WTC11 (cell line): ENCODE data around the gene CLDN9. TPM values are rescaled to one million over a fixed set of nuclear protein-coding genes. Genes with fewer than 3 reads are reported as not detected.

Experiments used
- ATAC-seq: fragments of 200-7000 bp; cut with Tn5 transposase; 2 replicates; pipeline ENCODE4 v1.10.0; 2021; ENCODE audit warnings: mild to moderate bottlenecking, moderate library complexity
- CTCF ChIA-PET: fragments of 300-600 bp; sonication (Branson Sonifier 250); formaldehyde crosslinking; loops from one replicate; lab custom pipeline; 2021; ENCODE audit warnings: antibody characterized with exemption; lab: Charles Lee
- POLR2A ChIA-PET: fragments of 350-600 bp; sonication (Branson Sonifier 250); formaldehyde crosslinking; loops from one replicate; lab custom pipeline; 2021; ENCODE audit warnings: antibody characterized with exemption; lab: Charles Lee
- DNase-seq: peaks from one replicate; pipeline ENCODE4 v3.0.0; 2021; ENCODE audit warnings: low spot score
- H3K27ac Mint-ChIP-seq: 2 replicates; pipeline ENCODE4 v1.8.0; 2021; ENCODE audit warnings: mixed read lengths
- H3K27me3 Mint-ChIP-seq: 2 replicates; pipeline ENCODE4 v1.8.0; 2021; ENCODE audit warnings: low read depth, mild to moderate bottlenecking, moderate library complexity, mixed read lengths
- H3K36me3 Mint-ChIP-seq: 2 replicates; pipeline ENCODE4 v1.8.0; 2021; ENCODE audit warnings: mixed read lengths
- H3K4me1 Mint-ChIP-seq: 2 replicates; pipeline ENCODE4 v1.8.0; 2022; ENCODE audit warnings: mixed read lengths
- H3K4me3 Mint-ChIP-seq: 2 replicates; pipeline ENCODE4 v1.8.0; 2021; ENCODE audit warnings: mild to moderate bottlenecking, moderate library complexity, mixed read lengths
- H3K9me3 Mint-ChIP-seq: 2 replicates; pipeline ENCODE4 v1.8.0; 2021; ENCODE audit warnings: mixed read lengths
- ATF2 ChIP-seq: sonication (generic); formaldehyde crosslinking; IDR thresholded peaks from 2 replicates; pipeline ENCODE4 v1.8.1; 2022; ENCODE audit warnings: low read depth, missing genetic modification reagents, borderline replicate concordance
- CTCF ChIP-seq: fragments of 200-600 bp; IDR thresholded peaks from 2 replicates; pipeline ENCODE4 v1.8.0; 2022; ENCODE audit warnings: antibody characterized with exemption
- ESRRA ChIP-seq: sonication (generic); formaldehyde crosslinking; IDR thresholded peaks from 2 replicates; pipeline ENCODE4 v1.8.1; 2022; ENCODE audit warnings: mild to moderate bottlenecking, missing genetic modification reagents, borderline replicate concordance
- ETV6 ChIP-seq: sonication (generic); formaldehyde crosslinking; IDR thresholded peaks from 2 replicates; pipeline ENCODE4 v1.8.1; 2022; ENCODE audit warnings: mild to moderate bottlenecking, missing genetic modification reagents
- GABPB1 ChIP-seq: sonication (generic); formaldehyde crosslinking; IDR thresholded peaks from 2 replicates; pipeline ENCODE4 v1.8.1; 2023; ENCODE audit warnings: mild to moderate bottlenecking, missing genetic modification reagents
- GTF2I ChIP-seq: fragments of 250-450 bp; sonication (Bioruptor Pico); conservative IDR thresholded peaks from 2 replicates; pipeline ENCODE4 v1.4.0; 2021; ENCODE audit warnings: mild to moderate bottlenecking
- HMGXB4 ChIP-seq: sonication (generic); formaldehyde crosslinking; IDR thresholded peaks from 2 replicates; pipeline ENCODE4 v1.8.1; 2023; ENCODE audit warnings: mild to moderate bottlenecking, moderate library complexity, missing genetic modification reagents
- NR2C2 ChIP-seq: sonication (generic); formaldehyde crosslinking; IDR thresholded peaks from 2 replicates; pipeline ENCODE4 v1.8.0; 2022; ENCODE audit warnings: mild to moderate bottlenecking, missing genetic modification reagents
- PRRX2 ChIP-seq: fragments of 250-450 bp; sonication (Bioruptor Pico); IDR thresholded peaks from 2 replicates; pipeline ENCODE4 v1.8.0; 2021; ENCODE audit warnings: mild to moderate bottlenecking
- SMAD4 ChIP-seq: sonication (generic); formaldehyde crosslinking; IDR thresholded peaks from 2 replicates; pipeline ENCODE4 v1.8.0; 2022; ENCODE audit warnings: mild to moderate bottlenecking, missing genetic modification reagents
- TCF7 ChIP-seq: sonication (generic); formaldehyde crosslinking; IDR thresholded peaks from 2 replicates; pipeline ENCODE4 v1.8.0; 2022; ENCODE audit warnings: mild to moderate bottlenecking, low read depth, missing genetic modification reagents, moderate library complexity
- USF1 ChIP-seq: sonication (generic); formaldehyde crosslinking; IDR thresholded peaks from 2 replicates; pipeline ENCODE4 v1.8.0; 2022; ENCODE audit warnings: mild to moderate bottlenecking, missing genetic modification reagents
- ZBTB43 ChIP-seq: sonication (generic); formaldehyde crosslinking; IDR thresholded peaks from 2 replicates; pipeline ENCODE4 v1.8.1; 2023; ENCODE audit warnings: mild to moderate bottlenecking, missing genetic modification reagents
- ZNF138 ChIP-seq: sonication (generic); formaldehyde crosslinking; conservative IDR thresholded peaks from 2 replicates; pipeline ENCODE4 v1.8.1; 2022; ENCODE audit warnings: mild to moderate bottlenecking, moderate library complexity, missing genetic modification reagents
- ZNF219 ChIP-seq: sonication (generic); formaldehyde crosslinking; IDR thresholded peaks from 2 replicates; pipeline ENCODE4 v1.8.0; 2023; ENCODE audit warnings: missing genetic modification reagents, mild to moderate bottlenecking, borderline replicate concordance
- ZNF416 ChIP-seq: fragments of 250-450 bp; sonication (Bioruptor Pico); IDR thresholded peaks from 2 replicates; pipeline ENCODE4 v1.9.0; 2021; ENCODE audit warnings: mild to moderate bottlenecking, inconsistent platforms
- ZNF425 ChIP-seq: fragments of 250-450 bp; sonication (Bioruptor Pico); conservative IDR thresholded peaks from 2 replicates; pipeline ENCODE4 v1.9.0; 2021; ENCODE audit warnings: mild to moderate bottlenecking
- total RNA-seq: library from RNA; stranded (reverse); gene quantifications from 3 replicates; pipeline ENCODE4 v1.2.3, GENCODE V29; 2021
- TF ChIP-seq, protein P1 (sequence below): fragments of 250-450 bp; sonication (Bioruptor Pico); IDR thresholded peaks from 2 replicates; pipeline ENCODE4 v1.8.0; 2021; ENCODE audit warnings: mild to moderate bottlenecking

The CLDN9 gene
- total RNA-seq, 1 experiment from 2014 or later = 0.92 TPM

- CTCF ChIA-PET = interaction anchor here (1.9 to 3.1 kb wide), 4 partner anchors 8 to 39 kb away, joined by 9 to 15 read pairs (median 11); partner anchors contain the start of gene KREMEN2
- ATAC-seq (no peak), DNase-seq (no peak)
- H3K27me3 Mint-ChIP-seq = no peaks in the 10 kb centered on the region
- H3K27ac Mint-ChIP-seq = no peak overlapping the region
- no peaks in the 10 kb centered on the region for H3K9me3 Mint-ChIP-seq
- H3K4me1 Mint-ChIP-seq = peaks cover 21% of the 10 kb centered on the region
- no peak overlapping the region for H3K4me3 Mint-ChIP-seq
- H3K36me3 Mint-ChIP-seq = no peaks in the 10 kb centered on the region
- POLR2A ChIA-PET = interaction anchor here (0.6 kb wide), 1 partner anchor 39 kb away, joined by 3 read pairs; no protein-coding TSS in a partner anchor
- TF ChIP-seq GABPB1 (CRISPR knock-in tag) (no peak), ZNF425 (CRISPR knock-in tag) (no peak)
- TF ChIP-seq, all 79 proteins: peak for 0
Observed at GRCh38 chr16:2992383-2993081, 20.2 kb upstream of the CLDN9 start.

DNA sequence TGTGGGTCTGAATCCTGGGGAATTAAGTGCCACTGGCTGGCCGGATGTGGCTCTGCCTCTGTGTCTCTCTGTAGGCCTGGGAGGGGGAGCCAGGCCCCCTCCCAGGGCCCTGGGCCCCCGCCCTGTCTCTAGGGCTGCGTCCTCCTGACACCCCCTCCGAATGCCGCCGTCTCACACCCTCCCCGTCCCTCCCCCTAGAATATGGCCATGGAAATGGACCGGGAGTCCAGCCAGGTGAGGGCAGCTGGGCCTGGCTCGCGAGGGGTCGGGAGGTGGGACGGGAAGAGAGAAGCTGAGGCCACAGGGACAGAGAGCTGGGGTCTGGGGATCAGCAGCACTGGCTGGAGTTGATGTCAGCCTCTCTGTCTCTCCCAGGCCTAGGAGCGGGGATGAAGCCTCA, 16.4 kb upstream of the CLDN9 start:
- H3K27me3 Mint-ChIP-seq = no peaks in the 10 kb centered on the region
- CTCF ChIA-PET = interaction anchor here (1.0 to 2.3 kb wide), 8 partner anchors 13 to 113 kb away, joined by 3 to 14 read pairs (median 4); partner anchors contain the start of genes CLDN6 and FLYWCH2
- no peaks in the 10 kb centered on the region for H3K9me3 Mint-ChIP-seq
- TF ChIP-seq HMGXB4 (CRISPR knock-in tag) = no peak
- no peak for TF ChIP-seq ZNF219 (CRISPR knock-in tag)
- TF ChIP-seq CTCF = no peak
- no peak for TF ChIP-seq ZNF138 (CRISPR knock-in tag)
- no peak for TF ChIP-seq NR2C2
- no peak for TF ChIP-seq GTF2I
- no peak for TF ChIP-seq ZNF416
- TF ChIP-seq GABPB1 (CRISPR knock-in tag) = no peak
- no peak for TF ChIP-seq USF1 (CRISPR knock-in tag)
- no peak for TF ChIP-seq ESRRA (CRISPR knock-in tag)
- TF ChIP-seq, all 79 proteins: peak for 0
- DNase-seq (no peak), ATAC-seq (no peak)
- Mint-ChIP-seq H3K36me3 (no peaks in the 10 kb centered on the region), H3K27ac (no peak overlapping the region), H3K4me3 (no peak overlapping the region), H3K4me1 (no peaks in the 10 kb centered on the region; the same call in 1 of the 2 replicates)
- POLR2A ChIA-PET = interaction anchor here (0.6 to 0.8 kb wide), 2 partner anchors 11 to 16 kb away, joined by 3 read pairs; no protein-coding TSS in a partner anchor

DNA sequence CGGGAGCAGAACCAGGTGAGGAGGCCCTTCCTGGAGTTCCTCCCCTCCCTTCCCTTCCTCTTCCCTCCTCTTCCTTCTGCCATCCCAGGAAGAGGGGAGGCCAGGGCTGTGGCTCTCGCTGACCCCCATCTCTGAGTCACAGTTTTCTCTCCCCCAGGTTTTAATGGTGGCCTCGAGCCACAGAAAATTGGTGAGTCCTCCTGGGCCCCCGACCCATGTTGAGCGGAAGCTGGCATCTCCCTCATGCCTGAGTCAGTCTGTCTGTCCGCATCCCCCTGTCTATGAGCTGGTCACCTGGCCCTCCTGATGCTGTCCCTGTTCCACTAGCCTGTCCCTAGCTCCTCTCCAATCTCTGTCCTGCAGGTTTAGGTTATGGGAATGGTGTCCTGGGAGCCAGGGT, 12.8 kb upstream of the CLDN9 start:
- ChIA-PET CTCF (interaction anchor here (1.1 to 13.4 kb wide), 3 partner anchors 9 to 30 kb away, joined by 3 to 355 read pairs (median 13); no protein-coding TSS in a partner anchor), POLR2A (interaction anchor here (13.9 kb wide), 1 partner anchor 22 kb away, joined by 502 read pairs; the partner anchor contains the start of genes CLDN6, HCFC1R1, THOC6 and TNFRSF12A)
- H3K4me1 Mint-ChIP-seq = peaks cover 5% of the 10 kb centered on the region
- H3K4me3 Mint-ChIP-seq = no peak overlapping the region
- DNase-seq = no peak
- H3K27me3 Mint-ChIP-seq = no peaks in the 10 kb centered on the region
- H3K36me3 Mint-ChIP-seq = no peaks in the 10 kb centered on the region
- no peak overlapping the region for H3K27ac Mint-ChIP-seq
- no peak for ATAC-seq
- H3K9me3 Mint-ChIP-seq = no peaks in the 10 kb centered on the region
- TF ChIP-seq TCF7 (CRISPR knock-in tag) (no peak), SMAD4 (CRISPR knock-in tag) (no peak), ETV6 (CRISPR knock-in tag) (no peak), ATF2 (CRISPR knock-in tag) (no peak), ZBTB43 (CRISPR knock-in tag) (no peak), PRRX2 (CRISPR knock-in tag) (no peak), ESRRA (CRISPR knock-in tag) (no peak)
- TF ChIP-seq, protein P1, sequence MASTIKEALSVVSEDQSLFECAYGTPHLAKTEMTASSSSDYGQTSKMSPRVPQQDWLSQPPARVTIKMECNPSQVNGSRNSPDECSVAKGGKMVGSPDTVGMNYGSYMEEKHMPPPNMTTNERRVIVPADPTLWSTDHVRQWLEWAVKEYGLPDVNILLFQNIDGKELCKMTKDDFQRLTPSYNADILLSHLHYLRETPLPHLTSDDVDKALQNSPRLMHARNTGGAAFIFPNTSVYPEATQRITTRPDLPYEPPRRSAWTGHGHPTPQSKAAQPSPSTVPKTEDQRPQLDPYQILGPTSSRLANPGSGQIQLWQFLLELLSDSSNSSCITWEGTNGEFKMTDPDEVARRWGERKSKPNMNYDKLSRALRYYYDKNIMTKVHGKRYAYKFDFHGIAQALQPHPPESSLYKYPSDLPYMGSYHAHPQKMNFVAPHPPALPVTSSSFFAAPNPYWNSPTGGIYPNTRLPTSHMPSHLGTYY (CRISPR knock-in tag) = no peak
